Measurements from ENCODE around the gene ZBTB25. TPM values are rescaled to one million over a fixed set of nuclear protein-coding genes. Genes with fewer than 3 reads are reported as not detected.

The ZBTB25 gene
- total and polyA plus RNA-seq, 10 of the 15 experiments (the other 5 are each of a cell fraction or from before 2014, with no cell fraction given), result 4.1 to 33.9 (median 9.7) TPM

GRCh38 chr14:64474041-64474440, 29.6 kb downstream of the ZBTB25 start:
- H3K4me3 ChIP-seq, result no peak overlapping the region
- no peaks in the 10 kb centered on the region; the same call in 1 of the 2 replicates for H3K79me2 ChIP-seq (ENCODE audit: control insufficient read depth, insufficient read depth, low read length)
- TF ChIP-seq BRCA1 (IDR thresholded peaks at IDR 0.05; ENCODE audit: low read depth, low read length) (no peak), MTA2 (IDR thresholded peaks at IDR 0.05; ENCODE audit: low read depth) (peak; percentile 66), JUNB (IDR thresholded peaks at IDR 0.05) (peak; percentile 68), ZZZ3 (IDR thresholded peaks at IDR 0.05; ENCODE audit: control insufficient read depth, insufficient read length, low read depth) (no peak), STAT1 (conservative IDR thresholded peaks at IDR 0.05) (no peak)
- no TSS peak for BruUV-seq (replicated peaks)
- no peak overlapping the region for H3K9ac ChIP-seq (ENCODE audit: control insufficient read depth, insufficient read depth, low read length)
- ChIA-PET RAD21 (ENCODE audit: unreplicated experiment) (interaction anchor here (0.6 to 1.2 kb wide), 4 partner anchors 10 to 35 kb away, joined by 3 to 11 read pairs (median 4); no protein-coding TSS in a partner anchor), CTCF (interaction anchor here (0.6 to 9.8 kb wide), 5 partner anchors 13 to 130 kb away, joined by 3 to 244 read pairs (median 4); no protein-coding TSS in a partner anchor), SMC1A (ENCODE audit: uncharacterized antibody, unreplicated experiment) (interaction anchor here (0.8 to 2.8 kb wide), 12 partner anchors 8 to 162 kb away, joined by 3 to 14 read pairs (median 4); no protein-coding TSS in a partner anchor), POLR2A (interaction anchor here (1.0 kb wide), 1 partner anchor 9 kb away, joined by 3 read pairs; no protein-coding TSS in a partner anchor)
- peaks cover 8% of the 10 kb centered on the region for H3K4me1 ChIP-seq (ENCODE audit: control insufficient read depth, insufficient read depth, low read length)
- DNase-seq (ENCODE audit: low read depth, low spot score), result no peak
- ATAC-seq, result peak; percentile 57
- no peak overlapping the region for H3K27ac ChIP-seq (ENCODE audit: control insufficient read depth, insufficient read depth)
- intact Hi-C loops (cut with micrococcal nuclease; ENCODE audit: unreplicated experiment) (no loop called here), in situ Hi-C loops (cut with MboI) (no loop called here)
- FAIRE-seq, result no peak
- H3K9me3 ChIP-seq (replicated peaks; ENCODE audit: control insufficient read depth, insufficient read depth, low read length), result no peaks in the 10 kb centered on the region
- no peaks in the 10 kb centered on the region for H3K27me3 ChIP-seq (replicated peaks in 1 of 2; ENCODE audit: control insufficient read depth in 2 of 2, insufficient read depth in 2 of 2, low read length in 1 of 2)
- no peak overlapping the region for H2AFZ ChIP-seq (ENCODE audit: control insufficient read depth, low read depth, low read length)
- H3K36me3 ChIP-seq (ENCODE audit: control insufficient read depth in 2 of 2, insufficient read depth in 2 of 2, low read length in 1 of 2), result no peaks in the 10 kb centered on the region
- no peaks in the 10 kb centered on the region for H4K20me1 ChIP-seq (ENCODE audit: control insufficient read depth, insufficient read depth)
- WGBS (ENCODE audit: insufficient coverage, insufficient replicate concordance, low lambda C conversion rate, missing lambda C conversion rate), result 0% methylated on average over 2 of the region's 2 CpGs
- peak overlapping the region; percentile 47; the same call in 1 of the 2 replicates for H3K4me2 ChIP-seq (ENCODE audit: control insufficient read depth, insufficient read depth)

DNA sequence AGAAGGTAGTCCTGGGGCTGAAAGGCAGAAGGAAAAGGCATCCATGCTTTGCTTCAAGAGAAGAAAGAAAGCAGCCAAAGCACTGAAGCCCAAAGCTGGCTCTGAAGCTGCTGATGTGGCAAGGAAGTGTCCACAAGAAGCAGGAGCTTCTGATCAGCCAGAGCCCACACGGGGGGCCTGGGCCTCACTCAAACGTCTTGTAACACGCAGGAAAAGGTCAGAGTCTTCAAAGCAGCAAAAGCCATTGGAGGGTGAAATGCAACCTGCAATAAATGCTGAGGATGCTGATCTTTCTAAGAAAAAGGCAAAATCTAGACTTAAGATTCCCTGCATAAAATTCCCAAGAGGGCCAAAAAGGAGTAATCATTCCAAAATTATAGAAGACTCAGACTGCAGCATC, 35.2 kb downstream of the ZBTB25 start:
- H3K9ac ChIP-seq (ENCODE audit: control insufficient read depth, insufficient read depth, low read length), result no peak overlapping the region
- FAIRE-seq, result no peak
- H3K9me3 ChIP-seq (replicated peaks; ENCODE audit: control insufficient read depth, insufficient read depth, low read length), result no peaks in the 10 kb centered on the region
- intact Hi-C loops (cut with micrococcal nuclease; ENCODE audit: unreplicated experiment), result no loop called here
- ChIA-PET CTCF (interaction anchor here (0.7 to 1.9 kb wide), 2 partner anchors 10 to 100 kb away, joined by 3 to 9 read pairs; no protein-coding TSS in a partner anchor), POLR2A (interaction anchor here (1.9 kb wide), 1 partner anchor 23 kb away, joined by 6 read pairs; no protein-coding TSS in a partner anchor), SMC1A (ENCODE audit: uncharacterized antibody, unreplicated experiment) (interaction anchor here (1.0 to 3.6 kb wide), 3 partner anchors 10 to 50 kb away, joined by 3 to 14 read pairs (median 6); no protein-coding TSS in a partner anchor), RAD21 (ENCODE audit: unreplicated experiment) (interaction anchor here (1.6 to 1.9 kb wide), 2 partner anchors 23 to 38 kb away, joined by 4 to 6 read pairs; no protein-coding TSS in a partner anchor)
- no peak for ATAC-seq
- H3K27me3 ChIP-seq (replicated peaks in 1 of 2; ENCODE audit: control insufficient read depth in 2 of 2, insufficient read depth in 2 of 2, low read length in 1 of 2), result no peaks in the 10 kb centered on the region
- H3K36me3 ChIP-seq (ENCODE audit: control insufficient read depth in 2 of 2, insufficient read depth in 2 of 2, low read length in 1 of 2), result no peaks in the 10 kb centered on the region
- no peak overlapping the region for H3K27ac ChIP-seq (ENCODE audit: control insufficient read depth, insufficient read depth)
- no peak overlapping the region for H3K4me3 ChIP-seq
- H3K4me1 ChIP-seq (ENCODE audit: control insufficient read depth, insufficient read depth, low read length), result peaks cover 17% of the 10 kb centered on the region
- H2AFZ ChIP-seq (ENCODE audit: control insufficient read depth, low read depth, low read length), result no peak overlapping the region
- in situ Hi-C loops (cut with MboI), result no loop called here
- 60% methylated on average over 3 of the region's 3 CpGs for WGBS (ENCODE audit: insufficient coverage, insufficient replicate concordance, low lambda C conversion rate, missing lambda C conversion rate)
- no TSS peak for BruUV-seq (replicated peaks)
- no peak for DNase-seq (ENCODE audit: low read depth, low spot score)
- H3K4me2 ChIP-seq (ENCODE audit: control insufficient read depth, insufficient read depth), result no peak overlapping the region
- H4K20me1 ChIP-seq (ENCODE audit: control insufficient read depth, insufficient read depth), result no peaks in the 10 kb centered on the region
- no peaks in the 10 kb centered on the region for H3K79me2 ChIP-seq (ENCODE audit: control insufficient read depth, insufficient read depth, low read length)
- TF ChIP-seq WRNIP1 (IDR thresholded peaks at IDR 0.05; ENCODE audit: borderline replicate concordance, low read depth, low read length), result no peak
- no peak for TF ChIP-seq SMAD1 (IDR thresholded peaks at IDR 0.05; ENCODE audit: low read depth, partially characterized antibody)
- TF ChIP-seq IRF4 (IDR thresholded peaks at IDR 0.05; ENCODE audit: low read depth, low read length), result no peak
- TF ChIP-seq NR2C1 (IDR thresholded peaks at IDR 0.05), result no peak
- TF ChIP-seq, protein P1, sequence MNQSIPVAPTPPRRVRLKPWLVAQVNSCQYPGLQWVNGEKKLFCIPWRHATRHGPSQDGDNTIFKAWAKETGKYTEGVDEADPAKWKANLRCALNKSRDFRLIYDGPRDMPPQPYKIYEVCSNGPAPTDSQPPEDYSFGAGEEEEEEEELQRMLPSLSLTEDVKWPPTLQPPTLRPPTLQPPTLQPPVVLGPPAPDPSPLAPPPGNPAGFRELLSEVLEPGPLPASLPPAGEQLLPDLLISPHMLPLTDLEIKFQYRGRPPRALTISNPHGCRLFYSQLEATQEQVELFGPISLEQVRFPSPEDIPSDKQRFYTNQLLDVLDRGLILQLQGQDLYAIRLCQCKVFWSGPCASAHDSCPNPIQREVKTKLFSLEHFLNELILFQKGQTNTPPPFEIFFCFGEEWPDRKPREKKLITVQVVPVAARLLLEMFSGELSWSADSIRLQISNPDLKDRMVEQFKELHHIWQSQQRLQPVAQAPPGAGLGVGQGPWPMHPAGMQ (IDR thresholded peaks at IDR 0.05; ENCODE audit: borderline replicate concordance), result no peak
- TF ChIP-seq CUX1 (IDR thresholded peaks at IDR 0.05; ENCODE audit: insufficient replicate concordance, low read depth, low read length), result no peak
- no peak for TF ChIP-seq BRCA1 (IDR thresholded peaks at IDR 0.05; ENCODE audit: low read depth, low read length)

Data from GM12878 (cell line).